ENCODE data around the gene GADD45B. TPM values are rescaled to one million over a fixed set of nuclear protein-coding genes. Genes with fewer than 3 reads are reported as not detected.

GADD45B gene
- total RNA-seq, 3 donors from 2014 or later (not counting 1 experiment from before 2014, with no cell fraction given): 198 to 247 (median 212) TPM

DNA sequence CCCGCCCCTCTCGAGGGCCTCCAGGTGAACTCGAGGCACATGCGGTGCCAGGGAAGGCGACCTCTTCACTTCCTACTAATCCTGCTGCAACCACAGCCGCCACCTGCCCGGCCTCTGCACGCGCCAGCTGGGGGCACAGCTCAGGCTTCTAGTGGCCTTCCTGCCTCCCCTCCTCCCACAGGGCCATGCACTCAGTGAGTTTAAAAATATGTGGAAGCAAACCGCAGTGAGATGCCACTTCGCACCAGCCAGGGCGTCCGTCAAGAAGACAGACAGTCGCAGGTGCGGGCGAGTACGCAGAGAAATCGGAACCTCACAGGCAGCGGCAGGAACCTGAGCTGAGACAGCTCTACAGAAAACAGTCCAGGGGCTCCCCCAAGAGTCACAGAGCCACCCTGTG, 29.5 kb upstream of the GADD45B start:
- no peaks in the 10 kb centered on the region for H3K9me3 Mint-ChIP-seq
- H3K27me3 ChIP-seq (ENCODE audit: control insufficient read depth, insufficient read depth, low read length): no peaks in the 10 kb centered on the region
- no peak overlapping the region for H3K27ac ChIP-seq (ENCODE audit: low read length)
- no peaks in the 10 kb centered on the region for H3K36me3 ChIP-seq (ENCODE audit: control insufficient read depth, insufficient read depth, low read length)
- H3K4me1 Mint-ChIP-seq: peaks cover 7 to 8% of the 10 kb centered on the region in 2 donors
- H3K27ac Mint-ChIP-seq: peak overlapping the region; percentile 46 to 90
- DNase-seq (peak in 1 of 2 donors; percentile 52), ATAC-seq (peak; percentile 60 to 81 (median 81))
- H3K4me3 Mint-ChIP-seq: peak overlapping the region; percentile 72
- no peak overlapping the region for H3K4me3 ChIP-seq (ENCODE audit: low read length)
- H3K27me3 Mint-ChIP-seq (ENCODE audit: low read depth in 2 of 2): no peaks in the 10 kb centered on the region
- intact Hi-C loops (cut with micrococcal nuclease): no loop called here
- no peaks in the 10 kb centered on the region for H3K9me3 ChIP-seq (ENCODE audit: control insufficient read depth, insufficient read depth, low read length)
- TF ChIP-seq, protein P1, sequence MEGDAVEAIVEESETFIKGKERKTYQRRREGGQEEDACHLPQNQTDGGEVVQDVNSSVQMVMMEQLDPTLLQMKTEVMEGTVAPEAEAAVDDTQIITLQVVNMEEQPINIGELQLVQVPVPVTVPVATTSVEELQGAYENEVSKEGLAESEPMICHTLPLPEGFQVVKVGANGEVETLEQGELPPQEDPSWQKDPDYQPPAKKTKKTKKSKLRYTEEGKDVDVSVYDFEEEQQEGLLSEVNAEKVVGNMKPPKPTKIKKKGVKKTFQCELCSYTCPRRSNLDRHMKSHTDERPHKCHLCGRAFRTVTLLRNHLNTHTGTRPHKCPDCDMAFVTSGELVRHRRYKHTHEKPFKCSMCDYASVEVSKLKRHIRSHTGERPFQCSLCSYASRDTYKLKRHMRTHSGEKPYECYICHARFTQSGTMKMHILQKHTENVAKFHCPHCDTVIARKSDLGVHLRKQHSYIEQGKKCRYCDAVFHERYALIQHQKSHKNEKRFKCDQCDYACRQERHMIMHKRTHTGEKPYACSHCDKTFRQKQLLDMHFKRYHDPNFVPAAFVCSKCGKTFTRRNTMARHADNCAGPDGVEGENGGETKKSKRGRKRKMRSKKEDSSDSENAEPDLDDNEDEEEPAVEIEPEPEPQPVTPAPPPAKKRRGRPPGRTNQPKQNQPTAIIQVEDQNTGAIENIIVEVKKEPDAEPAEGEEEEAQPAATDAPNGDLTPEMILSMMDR (IDR thresholded peaks at IDR 0.05): no peak
- H3K4me1 ChIP-seq (ENCODE audit: control insufficient read depth, insufficient read depth, low read length): peaks cover 13% of the 10 kb centered on the region
- H3K36me3 Mint-ChIP-seq: no peaks in the 10 kb centered on the region
- WGBS (ENCODE audit: insufficient coverage): 12% methylated on average over 19 of the region's 19 CpGs

DNA sequence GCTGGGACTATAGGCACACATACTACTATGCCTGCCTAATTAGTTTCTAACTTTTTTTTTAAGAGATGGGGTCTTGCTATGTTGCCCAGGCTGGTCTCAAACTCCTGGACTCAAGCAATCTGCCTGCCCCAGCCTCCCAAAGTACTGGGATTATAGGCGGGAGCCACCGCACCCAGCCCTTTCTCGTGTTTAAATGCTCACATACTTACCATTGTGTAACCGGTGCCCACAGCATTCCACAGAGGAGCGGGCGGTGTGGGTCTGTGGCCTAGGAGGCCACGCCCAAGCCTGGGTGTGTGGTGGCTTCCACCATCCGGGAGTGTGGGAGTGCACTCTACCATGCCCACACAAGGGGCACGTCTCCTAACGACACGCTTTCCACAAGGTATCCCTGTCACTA, 26.9 kb upstream of the GADD45B start:
- ATAC-seq (no peak), DNase-seq (no peak)
- Histone ChIP-seq H3K4me3 (ENCODE audit: low read length) (no peak overlapping the region), H3K27ac (ENCODE audit: low read length) (no peak overlapping the region), H3K36me3 (ENCODE audit: control insufficient read depth, insufficient read depth, low read length) (no peaks in the 10 kb centered on the region), H3K27me3 (ENCODE audit: control insufficient read depth, insufficient read depth, low read length) (no peaks in the 10 kb centered on the region), H3K9me3 (ENCODE audit: control insufficient read depth, insufficient read depth, low read length) (no peaks in the 10 kb centered on the region), H3K4me1 (ENCODE audit: control insufficient read depth, insufficient read depth, low read length) (peaks cover 13% of the 10 kb centered on the region)
- no peak overlapping the region for H3K27ac Mint-ChIP-seq
- no peak overlapping the region for H3K4me3 Mint-ChIP-seq
- intact Hi-C loops (cut with micrococcal nuclease): no loop called here
- TF ChIP-seq, protein P1 (IDR thresholded peaks at IDR 0.05): no peak
- no peaks in the 10 kb centered on the region for H3K9me3 Mint-ChIP-seq
- WGBS (ENCODE audit: insufficient coverage): 94% methylated on average over 11 of the region's 11 CpGs
- no peaks in the 10 kb centered on the region for H3K36me3 Mint-ChIP-seq
- H3K27me3 Mint-ChIP-seq (ENCODE audit: low read depth in 2 of 2): no peaks in the 10 kb centered on the region
- H3K4me1 Mint-ChIP-seq: peaks cover 7 to 8% of the 10 kb centered on the region in 2 donors

DNA sequence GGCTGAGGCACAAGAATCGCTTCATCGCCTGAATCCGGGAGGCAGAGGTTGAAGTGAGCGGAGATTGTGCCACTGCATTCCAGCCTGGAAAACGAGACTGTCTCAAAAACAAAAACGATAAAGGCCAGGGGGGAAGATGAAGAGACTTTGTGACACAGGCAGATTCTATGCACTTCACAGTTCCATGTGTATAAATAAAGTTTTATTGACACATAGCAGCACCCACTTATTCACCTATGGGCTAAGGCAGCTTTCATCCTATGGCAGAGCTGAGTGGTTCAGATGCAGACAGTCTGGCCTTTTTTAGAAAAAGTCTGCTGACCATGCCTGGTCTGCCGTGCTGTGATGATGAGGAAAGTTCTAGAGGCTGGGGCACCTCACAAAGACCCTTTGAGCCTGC, 24.8 kb upstream of the GADD45B start:
- no peaks in the 10 kb centered on the region for H3K9me3 ChIP-seq (ENCODE audit: control insufficient read depth, insufficient read depth, low read length)
- H3K4me3 Mint-ChIP-seq: no peak overlapping the region
- DNase-seq (no peak), ATAC-seq (no peak)
- intact Hi-C loops (cut with micrococcal nuclease): no loop called here
- peaks cover 7 to 19% of the 10 kb centered on the region in 2 donors for H3K4me1 Mint-ChIP-seq
- H3K36me3 Mint-ChIP-seq: no peaks in the 10 kb centered on the region
- H3K27ac ChIP-seq (ENCODE audit: low read length): no peak overlapping the region
- no peaks in the 10 kb centered on the region for H3K27me3 ChIP-seq (ENCODE audit: control insufficient read depth, insufficient read depth, low read length)
- peaks cover 22% of the 10 kb centered on the region for H3K4me1 ChIP-seq (ENCODE audit: control insufficient read depth, insufficient read depth, low read length)
- no peak overlapping the region for H3K4me3 ChIP-seq (ENCODE audit: low read length)
- H3K27ac Mint-ChIP-seq: no peak overlapping the region
- no peaks in the 10 kb centered on the region for H3K36me3 ChIP-seq (ENCODE audit: control insufficient read depth, insufficient read depth, low read length)
- TF ChIP-seq, protein P1 (IDR thresholded peaks at IDR 0.05): no peak
- WGBS (ENCODE audit: insufficient coverage): 95% methylated on average over 7 of the region's 7 CpGs
- no peaks in the 10 kb centered on the region for H3K27me3 Mint-ChIP-seq (ENCODE audit: low read depth in 2 of 2)
- no peaks in the 10 kb centered on the region for H3K9me3 Mint-ChIP-seq

DNA sequence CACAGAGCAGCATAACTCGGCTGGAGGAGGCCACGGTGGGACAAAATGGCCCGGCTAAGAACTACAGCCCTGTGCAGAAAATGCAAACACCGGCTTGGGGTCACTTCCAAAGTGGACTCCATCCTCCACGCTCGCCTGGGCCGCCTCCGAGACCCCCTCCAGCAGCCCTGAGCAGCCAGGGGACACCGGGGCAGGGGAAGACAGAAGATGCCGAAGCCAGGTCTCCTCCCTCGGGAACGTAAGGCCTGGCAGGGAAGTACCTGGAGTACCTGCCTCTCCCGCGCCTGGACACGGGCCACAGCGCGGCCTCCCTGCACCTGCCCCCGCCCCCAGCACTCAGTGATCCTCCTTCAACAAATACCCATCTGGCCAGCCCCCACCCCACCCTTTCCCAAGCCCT, 24.2 kb upstream of the GADD45B start:
- H3K36me3 ChIP-seq (ENCODE audit: control insufficient read depth, insufficient read depth, low read length): no peaks in the 10 kb centered on the region
- DNase-seq: no peak
- H3K4me3 ChIP-seq (ENCODE audit: low read length): no peak overlapping the region
- H3K9me3 Mint-ChIP-seq: no peaks in the 10 kb centered on the region
- no peak overlapping the region for H3K4me3 Mint-ChIP-seq
- H3K27ac ChIP-seq (ENCODE audit: low read length): no peak overlapping the region
- ATAC-seq: no peak
- peaks cover under 1 to 13% of the 10 kb centered on the region in 2 donors for H3K4me1 Mint-ChIP-seq
- no peaks in the 10 kb centered on the region for H3K27me3 Mint-ChIP-seq (ENCODE audit: low read depth in 2 of 2)
- no peaks in the 10 kb centered on the region for H3K27me3 ChIP-seq (ENCODE audit: control insufficient read depth, insufficient read depth, low read length)
- no peaks in the 10 kb centered on the region for H3K9me3 ChIP-seq (ENCODE audit: control insufficient read depth, insufficient read depth, low read length)
- TF ChIP-seq, protein P1 (IDR thresholded peaks at IDR 0.05): no peak
- intact Hi-C loops (cut with micrococcal nuclease): no loop called here
- 97% methylated on average over 18 of the region's 18 CpGs for WGBS (ENCODE audit: insufficient coverage)
- no peak overlapping the region for H3K27ac Mint-ChIP-seq
- peaks cover 16% of the 10 kb centered on the region for H3K4me1 ChIP-seq (ENCODE audit: control insufficient read depth, insufficient read depth, low read length)
- H3K36me3 Mint-ChIP-seq: no peaks in the 10 kb centered on the region

Measured in natural killer cell (primary cell).